Stomach (tissue), 9 donors: ENCODE data around the gene PPM1G. TPM values are rescaled to one million over a fixed set of nuclear protein-coding genes. Genes with fewer than 3 reads are reported as not detected.

ENCODE experiments used
- DNase-seq, 2 donors: peaks; one replicate each; pipeline versions ENCODE4 v3.0.0 to v3.0.0-alpha.2; 2013 to 2019
- H3K27ac ChIP-seq, 5 donors: fragments of 200-600 bp in 4 of 5; sonication (generic) in 4 of 5; one replicate each; pipeline ENCODE4 v1.5.1; 2013 to 2019; ENCODE audit warnings: mild to moderate bottlenecking in 1 of 5, moderate library complexity in 1 of 5
- H3K27me3 ChIP-seq, 3 donors: fragments of 200-600 bp; sonication (generic); one replicate each; pipeline ENCODE4 v1.5.1; 2017 to 2019; ENCODE audit warnings: mixed run types in 1 of 3
- H3K36me3 ChIP-seq, 4 donors: fragments of 200-600 bp; sonication (generic); 1 replicate in 3 of 4; 2 replicates in 1 of 4; pipeline ENCODE4 v1.5.1; 2016 to 2019
- H3K4me1 ChIP-seq, 4 donors: fragments of 200-600 bp; sonication (generic); one replicate each; pipeline ENCODE4 v1.5.1; 2016 to 2019
- H3K4me3 ChIP-seq, 4 donors: fragments of 200-600 bp; sonication (generic) in 3 of 4; one replicate each; pipeline ENCODE4 v1.5.1; 2016 to 2019; ENCODE audit warnings: mild to moderate bottlenecking in 1 of 4
- H3K9me3 ChIP-seq, 4 donors: fragments of 200-600 bp; sonication (generic); one replicate each; pipeline ENCODE4 v1.5.1; 2016 to 2019
- EP300 ChIP-seq: sonication (generic); formaldehyde crosslinking; IDR thresholded peaks from one replicate; pipeline ENCODE4 v1.6.1; 2017; ENCODE audit warnings: antibody characterized with exemption
- POLR2A ChIP-seq, 4 donors: fragments of 450-650 bp; IDR thresholded peaks; one replicate each; pipeline ENCODE4 v1.6.1; 2016; ENCODE audit warnings: antibody characterized with exemption in 4 of 4, control low read depth in 2 of 4, mild to moderate bottlenecking in 1 of 4, moderate library complexity in 1 of 4
- POLR2AphosphoS5 ChIP-seq, 3 donors: sonication (generic); formaldehyde crosslinking; IDR thresholded peaks; one replicate each; pipeline ENCODE4 v1.6.1; 2016; ENCODE audit warnings: antibody characterized with exemption in 3 of 3
- WGBS, 5 donors: extraction: QIAGEN DNeasy Blood & Tissue Kit in 3 of 5; methylation state at CpG; one replicate each; pipeline versions ENCODE4 v1.1.5 to v1.1.7; 2013 to 2018; 5-methylcytosine and 5-hydroxymethylcytosine counted together
- intact Hi-C: fragments of 100-400 bp; cut with DNase I; formaldehyde crosslinking; loops from one replicate; pipeline ENCODE4 v1.15.1; 2023; ENCODE audit warnings: low total_unique reads
- polyA plus RNA-seq, 3 donors: library from polyadenylated mRNA; stranded (reverse); fragments of 200-250 nt; gene quantifications; one replicate each; pipeline ENCODE4 v1.2.3, GENCODE V29; 2013
- total RNA-seq, 5 donors: library from RNA; depleted of rRNA; stranded (reverse); fragments of >200 nt; gene quantifications; one replicate each; pipeline versions ENCODE4 v1.1.0 to v1.2.3, GENCODE V29; 2014 to 2016
- TF ChIP-seq, protein P1 (sequence below), 7 experiments: fragments of 450-650 bp in 4 of 7; fragments of 200-600 bp in 3 of 7; sonication (generic) in 3 of 7; IDR thresholded peaks; one replicate each; pipeline ENCODE4 v1.5.1; 2016 to 2019; ENCODE audit warnings: antibody characterized with exemption in 7 of 7, control low read depth in 2 of 7, mild to moderate bottlenecking in 1 of 7
- donor health status: healthy with polysubstance abuse.
- donor health status: Bipolar disorder and iron deficiency.
- donor health status: healthy.

The PPM1G gene
- total and polyA plus RNA-seq, 8 donors, result 10.5 to 49.8 (median 43.6) TPM

DNA sequence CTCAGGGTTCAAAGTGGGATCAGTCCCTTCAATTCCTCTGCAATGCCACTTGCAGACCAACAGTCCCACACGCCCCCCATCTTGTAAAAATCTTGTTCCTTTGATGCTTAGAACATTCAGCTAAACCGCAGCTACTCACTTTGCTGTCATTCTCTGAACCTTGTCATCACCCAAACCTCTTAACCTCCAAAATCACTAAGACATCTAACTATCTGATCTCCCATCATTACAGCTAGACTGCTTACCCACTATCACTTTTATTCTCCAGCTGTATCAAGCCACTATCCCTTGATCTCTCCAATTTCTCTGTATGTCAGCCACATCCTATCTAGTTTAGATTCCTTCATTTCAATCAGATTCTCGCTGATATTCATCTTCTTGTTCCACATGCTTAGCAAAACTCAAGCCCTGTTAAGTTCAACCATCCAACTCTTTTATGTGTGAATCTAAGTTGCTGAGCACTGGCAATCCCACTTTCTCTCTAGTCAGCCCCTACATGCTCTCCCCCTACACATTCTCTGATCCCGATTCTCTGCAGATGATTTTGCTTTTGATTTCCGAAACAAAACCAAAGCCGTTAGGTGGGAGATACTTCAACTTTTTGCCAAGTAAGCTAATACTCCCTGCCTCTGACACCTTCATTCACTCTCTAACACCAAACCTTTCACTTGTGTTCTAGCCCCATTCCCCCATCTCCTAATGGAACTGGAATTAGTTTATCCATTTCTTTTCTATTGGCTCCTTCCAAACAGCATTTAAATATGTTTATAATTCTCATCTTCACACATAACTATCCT is 57.4 kb downstream of the PPM1G start:
- Histone ChIP-seq H3K9me3 (no peaks in the 10 kb centered on the region), H3K4me1 (peaks cover 20 to 70% (median 53%) of the 10 kb centered on the region in 4 donors), H3K27ac (no peak overlapping the region), H3K36me3 (peaks cover 0 to 10% (median 5%) of the 10 kb centered on the region in 4 donors), H3K4me3 (no peak overlapping the region), H3K27me3 (no peaks in the 10 kb centered on the region)
- 74 to 82% (median 78%) methylated on average over 6 of the region's 6 CpGs for WGBS, 5 donors
- intact Hi-C loops, result no loop called here
- DNase-seq, result no peak
- TF ChIP-seq, protein P1, sequence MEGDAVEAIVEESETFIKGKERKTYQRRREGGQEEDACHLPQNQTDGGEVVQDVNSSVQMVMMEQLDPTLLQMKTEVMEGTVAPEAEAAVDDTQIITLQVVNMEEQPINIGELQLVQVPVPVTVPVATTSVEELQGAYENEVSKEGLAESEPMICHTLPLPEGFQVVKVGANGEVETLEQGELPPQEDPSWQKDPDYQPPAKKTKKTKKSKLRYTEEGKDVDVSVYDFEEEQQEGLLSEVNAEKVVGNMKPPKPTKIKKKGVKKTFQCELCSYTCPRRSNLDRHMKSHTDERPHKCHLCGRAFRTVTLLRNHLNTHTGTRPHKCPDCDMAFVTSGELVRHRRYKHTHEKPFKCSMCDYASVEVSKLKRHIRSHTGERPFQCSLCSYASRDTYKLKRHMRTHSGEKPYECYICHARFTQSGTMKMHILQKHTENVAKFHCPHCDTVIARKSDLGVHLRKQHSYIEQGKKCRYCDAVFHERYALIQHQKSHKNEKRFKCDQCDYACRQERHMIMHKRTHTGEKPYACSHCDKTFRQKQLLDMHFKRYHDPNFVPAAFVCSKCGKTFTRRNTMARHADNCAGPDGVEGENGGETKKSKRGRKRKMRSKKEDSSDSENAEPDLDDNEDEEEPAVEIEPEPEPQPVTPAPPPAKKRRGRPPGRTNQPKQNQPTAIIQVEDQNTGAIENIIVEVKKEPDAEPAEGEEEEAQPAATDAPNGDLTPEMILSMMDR (IDR thresholded peaks at IDR 0.05), result no peak
- no peak for TF ChIP-seq POLR2A (IDR thresholded peaks at IDR 0.05)
- TF ChIP-seq POLR2AphosphoS5 (IDR thresholded peaks at IDR 0.05), result no peak
- no peak for TF ChIP-seq EP300

DNA sequence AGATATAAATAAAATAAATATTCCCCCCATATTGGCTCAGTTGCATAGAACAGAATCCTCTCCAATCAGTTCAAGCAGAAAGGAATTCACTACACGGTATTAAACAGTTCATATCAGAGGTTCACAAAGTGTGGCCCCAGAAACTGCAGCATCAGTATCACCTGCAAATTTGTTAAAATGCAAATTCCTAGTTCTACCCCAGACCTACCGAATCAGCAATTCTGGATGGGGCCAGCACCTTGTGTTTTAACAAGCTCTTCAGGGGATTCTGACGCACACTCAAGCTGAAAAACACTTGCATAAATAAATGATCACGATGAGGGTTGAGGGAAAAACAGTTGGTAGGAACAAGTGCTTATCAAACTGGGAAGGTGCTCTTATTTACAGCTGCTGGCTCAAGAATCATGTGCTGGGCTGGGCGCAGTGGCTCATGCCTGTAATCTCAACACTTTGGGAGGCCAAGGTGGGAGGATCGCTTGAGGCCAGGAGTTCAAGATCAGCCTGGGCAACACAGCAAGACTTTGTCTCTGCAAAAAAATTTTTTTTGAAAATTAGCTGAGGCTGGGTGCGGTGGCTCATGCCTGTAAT is 59.2 kb downstream of the PPM1G start:
- Histone ChIP-seq H3K4me3 (no peak overlapping the region), H3K36me3 (peaks cover 0 to 10% (median 5%) of the 10 kb centered on the region in 4 donors), H3K4me1 (peaks cover 14 to 62% (median 43%) of the 10 kb centered on the region in 4 donors), H3K27ac (no peak overlapping the region), H3K9me3 (no peaks in the 10 kb centered on the region), H3K27me3 (no peaks in the 10 kb centered on the region)
- WGBS, 5 donors, result 69 to 77% (median 72%) methylated on average over 7 of the region's 7 CpGs
- intact Hi-C loops, result no loop called here
- DNase-seq, result no peak
- no peak for TF ChIP-seq POLR2A (IDR thresholded peaks at IDR 0.05)
- no peak for TF ChIP-seq EP300
- TF ChIP-seq, protein P1 (IDR thresholded peaks at IDR 0.05), result no peak
- no peak for TF ChIP-seq POLR2AphosphoS5 (IDR thresholded peaks at IDR 0.05)

DNA sequence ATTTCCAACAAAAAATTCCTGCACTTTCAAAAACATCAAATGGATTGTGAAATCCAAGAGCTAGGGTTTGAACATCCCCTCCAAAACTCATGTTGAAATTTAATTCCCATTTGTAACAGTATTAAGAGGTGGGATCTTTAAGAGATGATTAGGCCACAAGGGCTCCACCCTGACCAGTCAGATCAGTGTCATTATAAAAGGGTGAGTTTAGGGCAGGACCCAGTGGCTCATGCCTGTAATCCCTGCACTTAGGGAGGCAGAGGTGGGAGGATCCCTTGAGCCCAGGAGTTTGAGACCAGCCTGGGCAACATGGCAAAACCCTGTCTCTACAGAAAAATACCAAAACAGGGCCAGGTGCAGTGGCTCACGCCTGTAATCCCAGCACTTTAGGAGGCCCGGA is 61.8 kb downstream of the PPM1G start:
- Histone ChIP-seq H3K27ac (no peak overlapping the region), H3K27me3 (no peaks in the 10 kb centered on the region), H3K36me3 (peaks cover 2 to 20% (median 13%) of the 10 kb centered on the region in 4 donors), H3K9me3 (no peaks in the 10 kb centered on the region), H3K4me3 (no peak overlapping the region), H3K4me1 (peaks cover 0 to 36% (median 19%) of the 10 kb centered on the region in 4 donors)
- 82 to 95% (median 92%) methylated on average over 2 of the region's 2 CpGs for WGBS, 5 donors
- TF ChIP-seq POLR2A (IDR thresholded peaks at IDR 0.05) (no peak), EP300 (no peak), POLR2AphosphoS5 (IDR thresholded peaks at IDR 0.05) (no peak)
- TF ChIP-seq, protein P1 (IDR thresholded peaks at IDR 0.05), result no peak
- intact Hi-C loops, result no loop called here
- DNase-seq, result no peak

DNA sequence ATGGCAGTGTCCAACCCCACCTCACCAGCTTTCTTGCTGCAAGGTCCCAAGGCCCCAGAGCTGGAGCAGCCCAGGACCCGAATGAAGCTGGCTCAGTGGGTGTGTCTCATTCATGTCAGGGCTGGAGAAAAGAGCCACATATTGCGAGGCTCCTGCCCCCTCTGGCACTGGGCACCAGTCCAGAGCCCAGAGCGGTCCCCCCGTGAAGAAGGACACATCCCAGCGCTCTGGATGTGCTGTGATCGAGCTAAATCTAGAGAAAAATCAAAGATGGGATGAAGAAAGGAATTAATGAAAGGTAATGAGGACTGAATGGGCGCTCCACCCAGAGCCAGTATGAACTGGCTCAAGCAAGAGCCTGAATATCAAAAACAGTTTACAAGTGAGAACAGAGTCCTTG is 73.2 kb downstream of the PPM1G start:
- intact Hi-C loops, result no loop called here
- DNase-seq, result no peak
- Histone ChIP-seq H3K4me1 (no peaks in the 10 kb centered on the region), H3K27me3 (no peaks in the 10 kb centered on the region), H3K36me3 (peaks cover 65 to 100% (median 100%) of the 10 kb centered on the region in 4 donors), H3K4me3 (no peak overlapping the region), H3K27ac (no peak overlapping the region), H3K9me3 (no peaks in the 10 kb centered on the region)
- 94 to 98% (median 95%) methylated on average over 7 of the region's 7 CpGs for WGBS, 5 donors
- TF ChIP-seq EP300 (no peak), POLR2A (IDR thresholded peaks at IDR 0.05) (no peak), POLR2AphosphoS5 (IDR thresholded peaks at IDR 0.05) (no peak)
- TF ChIP-seq, protein P1 (IDR thresholded peaks at IDR 0.05), result no peak
